Measurements from ENCODE around the gene HAUS3. TPM values are rescaled to one million over a fixed set of nuclear protein-coding genes. Genes with fewer than 3 reads are reported as not detected.

Gene HAUS3
- total RNA-seq, 1 experiment from 2014 or later, result 11.9 TPM

DNA sequence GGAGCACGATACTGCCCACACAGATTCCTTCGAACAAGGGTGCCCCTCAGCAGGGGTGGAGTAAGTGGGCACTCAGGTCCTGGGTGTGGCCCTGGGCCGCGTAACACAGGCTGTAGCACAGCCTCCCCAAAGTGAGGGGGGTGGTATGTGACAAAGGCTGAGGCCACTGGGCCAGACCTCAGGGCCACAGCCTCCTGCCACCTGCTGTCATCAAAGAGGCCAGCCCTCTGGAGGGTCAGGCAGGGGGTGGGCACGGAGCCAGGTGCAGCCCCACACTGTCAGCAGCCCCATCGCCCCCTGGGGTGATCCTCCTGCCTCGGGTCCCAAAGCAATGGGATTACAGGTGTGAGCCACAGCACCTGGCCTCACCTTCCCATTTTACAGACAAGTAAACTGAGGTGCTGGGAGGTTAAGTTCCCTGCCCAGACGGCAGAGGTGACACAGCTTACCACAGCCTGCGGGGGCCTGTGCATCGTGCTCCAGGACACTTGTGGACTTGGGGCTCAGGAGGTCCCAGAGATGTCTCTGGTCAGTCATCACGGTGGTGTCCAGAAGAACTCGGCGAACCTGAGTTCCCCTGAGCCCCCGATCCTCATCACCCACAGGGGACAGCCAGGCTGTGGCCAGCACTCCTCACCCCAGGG is 47.5 kb upstream of the HAUS3 start (continued):
- TF ChIP-seq, protein P1, sequence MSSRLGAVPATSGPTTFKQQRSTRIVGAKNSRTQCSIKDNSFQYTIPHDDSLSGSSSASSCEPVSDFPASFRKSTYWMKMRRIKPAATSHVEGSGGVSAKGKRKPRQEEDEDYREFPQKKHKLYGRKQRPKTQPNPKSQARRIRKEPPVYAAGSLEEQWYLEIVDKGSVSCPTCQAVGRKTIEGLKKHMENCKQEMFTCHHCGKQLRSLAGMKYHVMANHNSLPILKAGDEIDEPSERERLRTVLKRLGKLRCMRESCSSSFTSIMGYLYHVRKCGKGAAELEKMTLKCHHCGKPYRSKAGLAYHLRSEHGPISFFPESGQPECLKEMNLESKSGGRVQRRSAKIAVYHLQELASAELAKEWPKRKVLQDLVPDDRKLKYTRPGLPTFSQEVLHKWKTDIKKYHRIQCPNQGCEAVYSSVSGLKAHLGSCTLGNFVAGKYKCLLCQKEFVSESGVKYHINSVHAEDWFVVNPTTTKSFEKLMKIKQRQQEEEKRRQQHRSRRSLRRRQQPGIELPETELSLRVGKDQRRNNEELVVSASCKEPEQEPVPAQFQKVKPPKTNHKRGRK (CRISPR knock-in tag; IDR thresholded peaks at IDR 0.05; ENCODE audit: borderline replicate concordance), result no peak

DNA sequence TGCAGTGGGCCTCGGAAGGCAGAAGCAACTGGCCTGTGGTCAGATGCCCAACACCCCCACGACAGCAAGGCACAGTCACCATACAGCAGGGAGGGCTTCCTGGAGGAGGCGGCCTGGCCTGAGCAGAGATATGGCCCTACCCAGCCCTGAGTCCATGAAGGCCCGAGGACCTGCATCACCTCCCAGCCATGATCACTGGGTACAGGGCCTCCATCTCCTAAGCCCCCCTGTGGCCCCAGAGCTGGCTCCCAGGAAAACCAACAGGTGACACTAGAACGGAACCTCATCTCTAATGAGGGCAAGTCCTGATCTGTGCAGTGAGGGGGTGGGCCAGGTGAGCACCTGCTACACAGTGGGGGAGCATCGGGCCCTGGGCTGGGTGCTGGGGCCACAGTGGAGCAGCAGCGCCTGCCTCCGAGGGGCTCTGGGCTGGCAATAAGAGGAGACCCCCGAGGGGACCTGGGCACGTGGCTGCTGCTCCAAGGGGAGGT is 46.2 kb upstream of the HAUS3 start:
- ChIA-PET POLR2A (no interaction called here), CTCF (interaction anchor here (2.4 kb wide), 1 partner anchor 19 kb away, joined by 6 read pairs; no protein-coding TSS in a partner anchor)
- Mint-ChIP-seq H3K27me3 (ENCODE audit: low read depth) (no peaks in the 10 kb centered on the region), H3K4me3 (no peak overlapping the region), H3K4me1 (no peaks in the 10 kb centered on the region; the same call in 1 of the 2 replicates), H3K27ac (no peak overlapping the region), H3K9me3 (no peaks in the 10 kb centered on the region), H3K36me3 (no peaks in the 10 kb centered on the region)
- ATAC-seq (no peak), DNase-seq (ENCODE audit: low spot score) (no peak)
- TF ChIP-seq, protein P2, sequence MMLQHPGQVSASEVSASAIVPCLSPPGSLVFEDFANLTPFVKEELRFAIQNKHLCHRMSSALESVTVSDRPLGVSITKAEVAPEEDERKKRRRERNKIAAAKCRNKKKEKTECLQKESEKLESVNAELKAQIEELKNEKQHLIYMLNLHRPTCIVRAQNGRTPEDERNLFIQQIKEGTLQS (CRISPR knock-in tag; conservative IDR thresholded peaks at IDR 0.05), result no peak
- TF ChIP-seq CBFB (CRISPR knock-in tag; IDR thresholded peaks at IDR 0.05; ENCODE audit: low read depth), result no peak
- TF ChIP-seq, protein P3, sequence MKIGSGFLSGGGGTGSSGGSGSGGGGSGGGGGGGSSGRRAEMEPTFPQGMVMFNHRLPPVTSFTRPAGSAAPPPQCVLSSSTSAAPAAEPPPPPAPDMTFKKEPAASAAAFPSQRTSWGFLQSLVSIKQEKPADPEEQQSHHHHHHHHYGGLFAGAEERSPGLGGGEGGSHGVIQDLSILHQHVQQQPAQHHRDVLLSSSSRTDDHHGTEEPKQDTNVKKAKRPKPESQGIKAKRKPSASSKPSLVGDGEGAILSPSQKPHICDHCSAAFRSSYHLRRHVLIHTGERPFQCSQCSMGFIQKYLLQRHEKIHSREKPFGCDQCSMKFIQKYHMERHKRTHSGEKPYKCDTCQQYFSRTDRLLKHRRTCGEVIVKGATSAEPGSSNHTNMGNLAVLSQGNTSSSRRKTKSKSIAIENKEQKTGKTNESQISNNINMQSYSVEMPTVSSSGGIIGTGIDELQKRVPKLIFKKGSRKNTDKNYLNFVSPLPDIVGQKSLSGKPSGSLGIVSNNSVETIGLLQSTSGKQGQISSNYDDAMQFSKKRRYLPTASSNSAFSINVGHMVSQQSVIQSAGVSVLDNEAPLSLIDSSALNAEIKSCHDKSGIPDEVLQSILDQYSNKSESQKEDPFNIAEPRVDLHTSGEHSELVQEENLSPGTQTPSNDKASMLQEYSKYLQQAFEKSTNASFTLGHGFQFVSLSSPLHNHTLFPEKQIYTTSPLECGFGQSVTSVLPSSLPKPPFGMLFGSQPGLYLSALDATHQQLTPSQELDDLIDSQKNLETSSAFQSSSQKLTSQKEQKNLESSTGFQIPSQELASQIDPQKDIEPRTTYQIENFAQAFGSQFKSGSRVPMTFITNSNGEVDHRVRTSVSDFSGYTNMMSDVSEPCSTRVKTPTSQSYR (CRISPR knock-in tag; IDR thresholded peaks at IDR 0.05), result no peak
- TF ChIP-seq TEAD1 (CRISPR knock-in tag; IDR thresholded peaks at IDR 0.05), result no peak
- TF ChIP-seq ZNF138 (CRISPR knock-in tag; conservative IDR thresholded peaks at IDR 0.05), result no peak
- TF ChIP-seq, protein P4, sequence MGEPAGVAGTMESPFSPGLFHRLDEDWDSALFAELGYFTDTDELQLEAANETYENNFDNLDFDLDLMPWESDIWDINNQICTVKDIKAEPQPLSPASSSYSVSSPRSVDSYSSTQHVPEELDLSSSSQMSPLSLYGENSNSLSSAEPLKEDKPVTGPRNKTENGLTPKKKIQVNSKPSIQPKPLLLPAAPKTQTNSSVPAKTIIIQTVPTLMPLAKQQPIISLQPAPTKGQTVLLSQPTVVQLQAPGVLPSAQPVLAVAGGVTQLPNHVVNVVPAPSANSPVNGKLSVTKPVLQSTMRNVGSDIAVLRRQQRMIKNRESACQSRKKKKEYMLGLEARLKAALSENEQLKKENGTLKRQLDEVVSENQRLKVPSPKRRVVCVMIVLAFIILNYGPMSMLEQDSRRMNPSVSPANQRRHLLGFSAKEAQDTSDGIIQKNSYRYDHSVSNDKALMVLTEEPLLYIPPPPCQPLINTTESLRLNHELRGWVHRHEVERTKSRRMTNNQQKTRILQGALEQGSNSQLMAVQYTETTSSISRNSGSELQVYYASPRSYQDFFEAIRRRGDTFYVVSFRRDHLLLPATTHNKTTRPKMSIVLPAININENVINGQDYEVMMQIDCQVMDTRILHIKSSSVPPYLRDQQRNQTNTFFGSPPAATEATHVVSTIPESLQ (CRISPR knock-in tag; IDR thresholded peaks at IDR 0.05), result no peak
- TF ChIP-seq GABPB1 (CRISPR knock-in tag; IDR thresholded peaks at IDR 0.05), result no peak
- TF ChIP-seq, protein P5, sequence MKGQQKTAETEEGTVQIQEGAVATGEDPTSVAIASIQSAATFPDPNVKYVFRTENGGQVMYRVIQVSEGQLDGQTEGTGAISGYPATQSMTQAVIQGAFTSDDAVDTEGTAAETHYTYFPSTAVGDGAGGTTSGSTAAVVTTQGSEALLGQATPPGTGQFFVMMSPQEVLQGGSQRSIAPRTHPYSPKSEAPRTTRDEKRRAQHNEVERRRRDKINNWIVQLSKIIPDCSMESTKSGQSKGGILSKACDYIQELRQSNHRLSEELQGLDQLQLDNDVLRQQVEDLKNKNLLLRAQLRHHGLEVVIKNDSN (CRISPR knock-in tag; IDR thresholded peaks at IDR 0.05), result no peak
- TF ChIP-seq NFYB (CRISPR knock-in tag; conservative IDR thresholded peaks at IDR 0.05; ENCODE audit: low read depth), result no peak
- TF ChIP-seq, protein P6, sequence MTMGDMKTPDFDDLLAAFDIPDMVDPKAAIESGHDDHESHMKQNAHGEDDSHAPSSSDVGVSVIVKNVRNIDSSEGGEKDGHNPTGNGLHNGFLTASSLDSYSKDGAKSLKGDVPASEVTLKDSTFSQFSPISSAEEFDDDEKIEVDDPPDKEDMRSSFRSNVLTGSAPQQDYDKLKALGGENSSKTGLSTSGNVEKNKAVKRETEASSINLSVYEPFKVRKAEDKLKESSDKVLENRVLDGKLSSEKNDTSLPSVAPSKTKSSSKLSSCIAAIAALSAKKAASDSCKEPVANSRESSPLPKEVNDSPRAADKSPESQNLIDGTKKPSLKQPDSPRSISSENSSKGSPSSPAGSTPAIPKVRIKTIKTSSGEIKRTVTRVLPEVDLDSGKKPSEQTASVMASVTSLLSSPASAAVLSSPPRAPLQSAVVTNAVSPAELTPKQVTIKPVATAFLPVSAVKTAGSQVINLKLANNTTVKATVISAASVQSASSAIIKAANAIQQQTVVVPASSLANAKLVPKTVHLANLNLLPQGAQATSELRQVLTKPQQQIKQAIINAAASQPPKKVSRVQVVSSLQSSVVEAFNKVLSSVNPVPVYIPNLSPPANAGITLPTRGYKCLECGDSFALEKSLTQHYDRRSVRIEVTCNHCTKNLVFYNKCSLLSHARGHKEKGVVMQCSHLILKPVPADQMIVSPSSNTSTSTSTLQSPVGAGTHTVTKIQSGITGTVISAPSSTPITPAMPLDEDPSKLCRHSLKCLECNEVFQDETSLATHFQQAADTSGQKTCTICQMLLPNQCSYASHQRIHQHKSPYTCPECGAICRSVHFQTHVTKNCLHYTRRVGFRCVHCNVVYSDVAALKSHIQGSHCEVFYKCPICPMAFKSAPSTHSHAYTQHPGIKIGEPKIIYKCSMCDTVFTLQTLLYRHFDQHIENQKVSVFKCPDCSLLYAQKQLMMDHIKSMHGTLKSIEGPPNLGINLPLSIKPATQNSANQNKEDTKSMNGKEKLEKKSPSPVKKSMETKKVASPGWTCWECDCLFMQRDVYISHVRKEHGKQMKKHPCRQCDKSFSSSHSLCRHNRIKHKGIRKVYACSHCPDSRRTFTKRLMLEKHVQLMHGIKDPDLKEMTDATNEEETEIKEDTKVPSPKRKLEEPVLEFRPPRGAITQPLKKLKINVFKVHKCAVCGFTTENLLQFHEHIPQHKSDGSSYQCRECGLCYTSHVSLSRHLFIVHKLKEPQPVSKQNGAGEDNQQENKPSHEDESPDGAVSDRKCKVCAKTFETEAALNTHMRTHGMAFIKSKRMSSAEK (CRISPR knock-in tag; IDR thresholded peaks at IDR 0.05; ENCODE audit: borderline replicate concordance), result no peak
- TF ChIP-seq, protein P7, sequence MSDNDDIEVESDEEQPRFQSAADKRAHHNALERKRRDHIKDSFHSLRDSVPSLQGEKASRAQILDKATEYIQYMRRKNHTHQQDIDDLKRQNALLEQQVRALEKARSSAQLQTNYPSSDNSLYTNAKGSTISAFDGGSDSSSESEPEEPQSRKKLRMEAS (CRISPR knock-in tag; IDR thresholded peaks at IDR 0.05), result no peak
- TF ChIP-seq ZBTB21 (CRISPR knock-in tag; IDR thresholded peaks at IDR 0.05; ENCODE audit: borderline replicate concordance), result no peak
- no peak for TF ChIP-seq NFE2L1 (CRISPR knock-in tag; IDR thresholded peaks at IDR 0.05)
- TF ChIP-seq NR3C1 (CRISPR knock-in tag; conservative IDR thresholded peaks at IDR 0.05; ENCODE audit: low read depth), result no peak
- no peak for TF ChIP-seq ZNF423 (CRISPR knock-in tag; IDR thresholded peaks at IDR 0.05)

Measured in WTC11 (cell line).